OCI-LY3 (cell line): Measurements from ENCODE around the gene GUK1.

ENCODE experiments used
- H2AFZ ChIP-seq: fragments of 200-600, 300-600 bp; shearing (Covaris generic); 2 replicates; pipeline ENCODE4 v1.6.0; 2014; ENCODE audit warnings: antibody characterized with exemption, low read depth, low read length
- H3K27ac ChIP-seq: fragments of 200-600, 300-600 bp; sonication (generic); 2 replicates; pipeline ENCODE4 v1.5.1; 2014; ENCODE audit warnings: mild to moderate bottlenecking, low read length, moderate library complexity, mixed read lengths
- H3K27me3 ChIP-seq: fragments of 200-600, 300-600 bp; sonication (generic); 2 replicates; pipeline ENCODE4 v1.6.1; 2014; ENCODE audit warnings: low read depth, low read length, mixed read lengths
- H3K36me3 ChIP-seq: fragments of 200-600, 300-600 bp; sonication (generic); replicated peaks from 2 replicates; pipeline ENCODE3; 2014; ENCODE audit warnings: low read depth, low read length, mixed read lengths
- H3K4me1 ChIP-seq: fragments of 300-600, 200-600 bp; sonication (generic); 2 replicates; pipeline ENCODE4 v1.6.1; 2014; ENCODE audit warnings: low read length, mixed read lengths
- H3K4me2 ChIP-seq: fragments of 200-600, 300-600 bp; sonication (generic); 2 replicates; pipeline ENCODE4 v1.6.1; 2014; ENCODE audit warnings: low read length, mixed read lengths
- H3K4me3 ChIP-seq: fragments of 300-600, 200-600 bp; sonication (generic); 2 replicates; pipeline ENCODE4 v1.5.1; 2014; ENCODE audit warnings: antibody characterized with exemption, mild to moderate bottlenecking, low read length, moderate library complexity
- H3K79me2 ChIP-seq: fragments of 300-600, 200-600 bp; shearing (Covaris generic); 2 replicates; pipeline ENCODE4 v1.6.1; 2014; ENCODE audit warnings: mild to moderate bottlenecking, low read length, mixed read lengths
- H3K9ac ChIP-seq: fragments of 300-600, 200-600 bp; shearing (Covaris generic); 2 replicates; pipeline ENCODE4 v1.6.0; 2014; ENCODE audit warnings: mild to moderate bottlenecking, low read length, moderate library complexity
- H3K9me3 ChIP-seq: fragments of 200-600, 300-600 bp; shearing (Covaris generic); 2 replicates; pipeline ENCODE4 v1.6.1; 2014; ENCODE audit warnings: low read length, mixed read lengths; ENCODE audit not compliant: insufficient read depth
- H4K20me1 ChIP-seq: fragments of 200-600, 300-600 bp; sonication (generic); 2 replicates; pipeline ENCODE4 v1.6.1; 2016; ENCODE audit warnings: low read length, mixed read lengths; ENCODE audit not compliant: insufficient read depth
- EZH2phosphoT487 ChIP-seq: fragments of 200-600 bp; shearing (Covaris generic); IDR thresholded peaks from 2 replicates; pipeline ENCODE4 v1.6.1; 2018; ENCODE audit warnings: antibody characterized with exemption, mixed run types, low read depth
- TF ChIP-seq, protein P1 (sequence below): fragments of 200-600, 300-600 bp; sonication (generic); IDR thresholded peaks from 2 replicates; pipeline ENCODE4 v1.5.1; 2014; ENCODE audit warnings: antibody characterized with exemption, low read length, low read depth

GUK1 gene

DNA sequence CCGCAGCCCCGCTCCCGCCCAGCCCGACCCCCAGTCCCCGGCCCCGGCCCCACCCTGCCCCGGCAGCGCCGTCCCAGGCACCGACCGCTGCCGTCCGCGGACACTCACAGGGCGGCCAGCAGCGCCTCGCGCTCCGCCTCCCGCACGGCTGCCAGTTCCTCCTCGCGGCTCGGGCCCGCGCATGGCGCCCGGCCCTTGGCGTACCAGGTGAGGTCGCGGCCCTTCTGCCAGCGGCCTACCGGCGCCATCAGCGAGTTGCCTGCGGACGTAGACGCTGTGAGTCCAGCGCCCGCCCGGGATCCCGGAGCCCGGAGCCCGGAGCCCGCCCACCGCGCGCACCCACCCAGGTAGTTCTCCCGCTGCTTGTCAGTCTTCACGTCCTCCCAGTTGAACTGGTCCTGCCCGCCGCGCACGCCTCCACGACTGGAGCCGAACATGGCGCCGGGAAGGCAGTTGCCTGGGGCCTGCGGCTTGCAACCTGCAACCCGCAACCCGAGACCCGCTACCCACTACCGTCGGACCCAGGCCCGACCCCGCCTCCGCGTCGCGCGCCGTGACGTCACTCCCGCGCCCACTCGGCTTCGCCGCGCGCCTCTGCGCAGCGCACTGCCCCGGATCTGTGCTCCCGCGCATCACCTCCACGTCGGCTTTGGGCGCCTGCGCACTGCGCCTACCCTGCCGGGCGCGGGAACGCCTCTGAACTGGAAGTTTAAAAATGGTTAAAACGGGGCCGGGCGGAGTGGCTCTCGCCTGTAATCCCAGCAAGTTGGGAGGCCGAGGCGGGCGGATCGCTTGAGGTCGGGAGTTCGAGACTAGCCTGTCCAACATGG is 37.1 kb upstream of the GUK1 start, which contains the start of gene C1orf35:
Gene C1orf35 (minus strand): TSS at position 535 of the 830 bp plus-strand sequence. CDS start 98 bp downstream, at position 437.
- Histone ChIP-seq H3K9ac (peak within 1 kb of the TSS; percentile 80), H3K4me2 (peak within 1 kb of the TSS; percentile 80), H4K20me1 (peaks cover 30% of the 10 kb centered on the region), H3K4me1 (peaks cover 19% of the 10 kb centered on the region), H3K9me3 (no peaks in the 10 kb centered on the region), H3K4me3 (peak within 1 kb of the TSS; percentile 87), H3K27ac (peak within 1 kb of the TSS; percentile 40), H3K79me2 (peaks cover 49% of the 10 kb centered on the region), H3K27me3 (no peaks in the 10 kb centered on the region), H3K36me3 (peaks cover 39% of the 10 kb centered on the region), H2AFZ (peak within 1 kb of the TSS; percentile 85)
- TF ChIP-seq EZH2phosphoT487: no peak
- TF ChIP-seq, protein P1, sequence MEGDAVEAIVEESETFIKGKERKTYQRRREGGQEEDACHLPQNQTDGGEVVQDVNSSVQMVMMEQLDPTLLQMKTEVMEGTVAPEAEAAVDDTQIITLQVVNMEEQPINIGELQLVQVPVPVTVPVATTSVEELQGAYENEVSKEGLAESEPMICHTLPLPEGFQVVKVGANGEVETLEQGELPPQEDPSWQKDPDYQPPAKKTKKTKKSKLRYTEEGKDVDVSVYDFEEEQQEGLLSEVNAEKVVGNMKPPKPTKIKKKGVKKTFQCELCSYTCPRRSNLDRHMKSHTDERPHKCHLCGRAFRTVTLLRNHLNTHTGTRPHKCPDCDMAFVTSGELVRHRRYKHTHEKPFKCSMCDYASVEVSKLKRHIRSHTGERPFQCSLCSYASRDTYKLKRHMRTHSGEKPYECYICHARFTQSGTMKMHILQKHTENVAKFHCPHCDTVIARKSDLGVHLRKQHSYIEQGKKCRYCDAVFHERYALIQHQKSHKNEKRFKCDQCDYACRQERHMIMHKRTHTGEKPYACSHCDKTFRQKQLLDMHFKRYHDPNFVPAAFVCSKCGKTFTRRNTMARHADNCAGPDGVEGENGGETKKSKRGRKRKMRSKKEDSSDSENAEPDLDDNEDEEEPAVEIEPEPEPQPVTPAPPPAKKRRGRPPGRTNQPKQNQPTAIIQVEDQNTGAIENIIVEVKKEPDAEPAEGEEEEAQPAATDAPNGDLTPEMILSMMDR: no peak

GRCh38 chr1:228104526-228105269 is 35.4 kb upstream of the GUK1 start:
- Histone ChIP-seq H3K4me2 (peak overlapping the region; percentile 68; the same call in 1 of the 2 replicates), H3K79me2 (peaks cover 48% of the 10 kb centered on the region), H3K27me3 (no peaks in the 10 kb centered on the region), H3K4me3 (no peak overlapping the region), H3K4me1 (peaks cover 24% of the 10 kb centered on the region), H3K9ac (no peak overlapping the region), H3K9me3 (no peaks in the 10 kb centered on the region), H3K36me3 (peaks cover 24% of the 10 kb centered on the region), H2AFZ (no peak overlapping the region), H4K20me1 (peaks cover 13% of the 10 kb centered on the region), H3K27ac (no peak overlapping the region)
- no peak for TF ChIP-seq EZH2phosphoT487
- TF ChIP-seq, protein P1: no peak

DNA sequence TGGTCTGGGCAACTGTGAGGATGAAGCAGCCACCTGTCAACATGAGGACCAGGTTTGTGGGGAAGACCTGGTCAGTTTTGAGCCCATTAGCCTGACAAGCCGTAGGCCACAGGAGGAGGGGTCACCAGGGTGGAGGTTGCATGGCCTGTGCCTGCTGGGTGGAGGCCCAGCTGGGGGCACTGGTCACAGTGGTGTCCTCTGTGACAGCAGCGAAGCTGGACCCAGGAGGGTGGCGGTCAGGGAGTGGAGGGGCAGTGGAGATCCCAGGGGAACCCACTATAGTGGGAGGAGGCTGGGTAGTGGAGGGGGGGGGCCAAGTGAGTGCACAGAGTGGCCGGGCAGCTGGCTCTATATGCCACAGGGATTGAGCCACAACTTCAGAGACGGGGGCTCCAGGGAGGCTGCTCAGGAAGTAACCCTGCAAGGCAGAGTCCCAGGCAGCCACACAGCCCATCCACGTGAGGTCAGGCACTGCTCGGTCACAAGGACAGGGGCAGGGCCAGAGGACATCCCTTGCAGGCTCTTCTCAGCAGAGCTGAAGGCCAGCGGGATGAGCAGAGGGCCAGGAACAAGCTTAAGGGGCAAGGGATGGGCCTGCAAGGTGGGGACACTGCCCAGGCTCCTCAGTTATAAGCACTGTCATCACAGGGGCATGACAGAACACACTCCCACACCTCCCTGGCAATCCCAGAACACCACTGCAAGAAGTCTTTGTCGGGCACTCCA is 34.6 kb upstream of the GUK1 start:
- Histone ChIP-seq H3K9ac (no peak overlapping the region), H3K4me1 (peaks cover 30% of the 10 kb centered on the region), H3K27ac (no peak overlapping the region)

More for the DNA sequence above, 34.6 kb upstream of the GUK1 start:
- Histone ChIP-seq H4K20me1 (peaks cover 7% of the 10 kb centered on the region), H3K27me3 (no peaks in the 10 kb centered on the region), H3K4me2 (no peak overlapping the region), H3K36me3 (peaks cover 23% of the 10 kb centered on the region), H2AFZ (no peak overlapping the region), H3K4me3 (no peak overlapping the region), H3K79me2 (peaks cover 49% of the 10 kb centered on the region), H3K9me3 (no peaks in the 10 kb centered on the region)
- TF ChIP-seq, protein P1: no peak
- no peak for TF ChIP-seq EZH2phosphoT487
